GM12878 (cell line): Measurements from ENCODE around the gene HOXA10. TPM values are rescaled to one million over a fixed set of nuclear protein-coding genes. Genes with fewer than 3 reads are reported as not detected.

ENCODE experiments used
- ATF2 ChIP-seq: IDR thresholded peaks from 2 replicates; pipeline ENCODE4 v1.6.1; 2012; ENCODE audit warnings: low read length, inconsistent platforms
- ATF7 ChIP-seq: fragments of 450-650 bp; IDR thresholded peaks from 2 replicates; pipeline ENCODE4 v1.6.1; 2016; ENCODE audit warnings: low read depth, mild to moderate bottlenecking
- BCL11A ChIP-seq: IDR thresholded peaks from 2 replicates; pipeline ENCODE4 v1.6.1; 2011; ENCODE audit warnings: low read depth, low read length
- CBX5 ChIP-seq: sonication (generic); IDR thresholded peaks from 2 replicates; pipeline ENCODE4 v1.6.1; 2016; ENCODE audit warnings: low read depth, moderate library complexity, mild to moderate bottlenecking, inconsistent platforms
- CREM ChIP-seq: IDR thresholded peaks from 2 replicates; pipeline ENCODE4 v1.6.1; 2014; ENCODE audit warnings: antibody characterized with exemption, low read depth
- DPF2 ChIP-seq: fragments of 450-650 bp; IDR thresholded peaks from 2 replicates; pipeline ENCODE4 v1.6.1; 2017; ENCODE audit warnings: mild to moderate bottlenecking
- EZH2 ChIP-seq: IDR thresholded peaks from 2 replicates; pipeline ENCODE4 v1.6.1; 2012; ENCODE audit warnings: low read depth, mild to moderate bottlenecking, control low read depth, inconsistent platforms, low read length, borderline replicate concordance; ENCODE audit not compliant: control insufficient read depth
- FOS ChIP-seq: IDR thresholded peaks from 3 replicates; pipeline ENCODE4 v1.6.1; 2011; ENCODE audit warnings: borderline replicate concordance; ENCODE audit not compliant: insufficient read length; ENCODE audit errors: extremely low read depth
- GABPA ChIP-seq: IDR thresholded peaks from 2 replicates; pipeline ENCODE4 v1.6.1; 2014; ENCODE audit warnings: antibody characterized with exemption, low read depth, mild to moderate bottlenecking, inconsistent platforms
- HDAC2 ChIP-seq: fragments of 200-600 bp; sonication (generic); IDR thresholded peaks from 2 replicates; pipeline ENCODE4 v1.6.1; 2017
- IKZF1 ChIP-seq: fragments of 450-650 bp; conservative IDR thresholded peaks from 2 replicates; pipeline ENCODE4 v1.6.1; 2017; ENCODE audit warnings: antibody characterized with exemption, mild to moderate bottlenecking
- MLLT1 ChIP-seq: fragments of 450-650 bp; IDR thresholded peaks from 2 replicates; pipeline ENCODE4 v1.6.1; 2016; ENCODE audit warnings: mild to moderate bottlenecking
- MTA2 ChIP-seq: fragments of 450-650 bp; IDR thresholded peaks from 2 replicates; pipeline ENCODE4 v1.6.1; 2016; ENCODE audit warnings: low read depth, mild to moderate bottlenecking, moderate library complexity
- MTA3 ChIP-seq: IDR thresholded peaks from 2 replicates; pipeline ENCODE4 v1.6.1; 2012; ENCODE audit warnings: low read length, inconsistent platforms, borderline replicate concordance
- NFXL1 ChIP-seq: fragments of 450-650 bp; IDR thresholded peaks from 2 replicates; pipeline ENCODE4 v1.6.1; 2017; ENCODE audit warnings: antibody characterized with exemption, mild to moderate bottlenecking, borderline replicate concordance
- POLR2AphosphoS2 ChIP-seq: IDR thresholded peaks from 2 replicates; pipeline ENCODE4 v1.6.1; 2011; ENCODE audit warnings: low read depth, mild to moderate bottlenecking, low read length, improper control_type of control experiment, moderate library complexity
- POLR2AphosphoS5 ChIP-seq: IDR thresholded peaks from 2 replicates; pipeline ENCODE4 v1.6.1; 2011; ENCODE audit warnings: mild to moderate bottlenecking, low read length, inconsistent platforms
- RUNX3 ChIP-seq: IDR thresholded peaks from 2 replicates; pipeline ENCODE4 v1.6.1; 2012; ENCODE audit warnings: low read length, inconsistent platforms
- SKIL ChIP-seq: fragments of 450-650 bp; IDR thresholded peaks from 2 replicates; pipeline ENCODE4 v1.6.1; 2017; ENCODE audit warnings: mild to moderate bottlenecking, low read depth, inconsistent platforms; ENCODE audit not compliant: poor library complexity, severe bottlenecking
- SMAD5 ChIP-seq: IDR thresholded peaks from 2 replicates; pipeline ENCODE4 v1.6.1; 2016; ENCODE audit warnings: antibody characterized with exemption, low read depth
- TARDBP ChIP-seq: IDR thresholded peaks from 2 replicates; pipeline ENCODE4 v1.6.1; 2016; ENCODE audit warnings: borderline replicate concordance
- ZBED1 ChIP-seq: IDR thresholded peaks from 2 replicates; pipeline ENCODE4 v1.6.1; 2016; ENCODE audit warnings: borderline replicate concordance
- ZNF24 ChIP-seq: fragments of 450-650 bp; IDR thresholded peaks from 2 replicates; pipeline ENCODE4 v1.6.1; 2017; ENCODE audit warnings: antibody characterized with exemption, mild to moderate bottlenecking
- ZNF622 ChIP-seq: fragments of 450-650 bp; IDR thresholded peaks from 2 replicates; pipeline ENCODE4 v1.6.1; 2017; ENCODE audit warnings: mild to moderate bottlenecking, inconsistent platforms
- polyA plus RNA-seq, 11 experiments: library from polyadenylated mRNA; depleted of rRNA in 4 of 11; unstranded in 6 of 11; stranded (reverse) in 5 of 11; fragments of >200 nt; fragmentation: Nextera tagmentation in 4 of 11; fragmentation: Illumina TruSeq in 1 of 11; extraction: Ambion mirVana in 4 of 11; extraction: Trizol in 1 of 11; gene quantifications; 1 replicate in 1 of 11; 2 replicates in 10 of 11; pipeline versions ENCODE4 v1.2.1 to v1.2.3, GENCODE V29; 2011 to 2016; ENCODE audit warnings: inconsistent platforms in 2 of 11, missing spikeins in 2 of 11, low read depth in 1 of 11
- total RNA-seq, 4 experiments: library from RNA; depleted of rRNA in 3 of 4; stranded (reverse); fragments of >200 nt in 3 of 4; fragmentation: Illumina TruSeq in 1 of 4; extraction: Trizol in 1 of 4; gene quantifications; 2 replicates each; pipeline versions ENCODE4 v1.2.1 to v1.2.3, GENCODE V29; 2013 to 2021
- TF ChIP-seq, protein P1 (sequence below): IDR thresholded peaks from 2 replicates; pipeline ENCODE4 v1.6.1; 2012; ENCODE audit warnings: low read depth, low read length, improper control_type of control experiment
- TF ChIP-seq, protein P2 (sequence below): fragments of 450-650 bp; IDR thresholded peaks from 2 replicates; pipeline ENCODE4 v1.6.1; 2017; ENCODE audit warnings: mild to moderate bottlenecking

The HOXA10 gene
- total and polyA plus RNA-seq, 10 of the 15 experiments (the other 5 are each of a cell fraction or from before 2014, with no cell fraction given): not detected

GRCh38 chr7:27134392-27134791, 39.7 kb downstream of the HOXA10 start (continued):
- TF ChIP-seq MTA3 (no peak), GABPA (no peak), RUNX3 (peak; percentile 83), ATF7 (peak; percentile 63; the same call in 1 of the 2 replicates), ZNF24 (no peak), NFXL1 (no peak), FOS (no peak), CBX5 (0 out of 2 replicates have a peak, but pooled peaks have one; percentile 33), POLR2AphosphoS5 (no peak), CREM (peak; percentile 56; the same call in 1 of the 2 replicates), TARDBP (no peak), IKZF1 (peak; percentile 67), DPF2 (peak; percentile 20; the same call in 1 of the 2 replicates), EZH2 (no peak), SMAD5 (no peak), ZNF622 (no peak), ZBED1 (no peak), MTA2 (peak; percentile 65; the same call in 1 of the 2 replicates), SKIL (peak; percentile 31), POLR2AphosphoS2 (no peak), MLLT1 (no peak), HDAC2 (no peak), ATF2 (peak; percentile 53; the same call in 1 of the 2 replicates), BCL11A (0 out of 2 replicates have a peak, but pooled peaks have one; percentile 38)
- TF ChIP-seq, protein P1, sequence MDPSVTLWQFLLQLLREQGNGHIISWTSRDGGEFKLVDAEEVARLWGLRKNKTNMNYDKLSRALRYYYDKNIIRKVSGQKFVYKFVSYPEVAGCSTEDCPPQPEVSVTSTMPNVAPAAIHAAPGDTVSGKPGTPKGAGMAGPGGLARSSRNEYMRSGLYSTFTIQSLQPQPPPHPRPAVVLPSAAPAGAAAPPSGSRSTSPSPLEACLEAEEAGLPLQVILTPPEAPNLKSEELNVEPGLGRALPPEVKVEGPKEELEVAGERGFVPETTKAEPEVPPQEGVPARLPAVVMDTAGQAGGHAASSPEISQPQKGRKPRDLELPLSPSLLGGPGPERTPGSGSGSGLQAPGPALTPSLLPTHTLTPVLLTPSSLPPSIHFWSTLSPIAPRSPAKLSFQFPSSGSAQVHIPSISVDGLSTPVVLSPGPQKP: no peak
- TF ChIP-seq, protein P2, sequence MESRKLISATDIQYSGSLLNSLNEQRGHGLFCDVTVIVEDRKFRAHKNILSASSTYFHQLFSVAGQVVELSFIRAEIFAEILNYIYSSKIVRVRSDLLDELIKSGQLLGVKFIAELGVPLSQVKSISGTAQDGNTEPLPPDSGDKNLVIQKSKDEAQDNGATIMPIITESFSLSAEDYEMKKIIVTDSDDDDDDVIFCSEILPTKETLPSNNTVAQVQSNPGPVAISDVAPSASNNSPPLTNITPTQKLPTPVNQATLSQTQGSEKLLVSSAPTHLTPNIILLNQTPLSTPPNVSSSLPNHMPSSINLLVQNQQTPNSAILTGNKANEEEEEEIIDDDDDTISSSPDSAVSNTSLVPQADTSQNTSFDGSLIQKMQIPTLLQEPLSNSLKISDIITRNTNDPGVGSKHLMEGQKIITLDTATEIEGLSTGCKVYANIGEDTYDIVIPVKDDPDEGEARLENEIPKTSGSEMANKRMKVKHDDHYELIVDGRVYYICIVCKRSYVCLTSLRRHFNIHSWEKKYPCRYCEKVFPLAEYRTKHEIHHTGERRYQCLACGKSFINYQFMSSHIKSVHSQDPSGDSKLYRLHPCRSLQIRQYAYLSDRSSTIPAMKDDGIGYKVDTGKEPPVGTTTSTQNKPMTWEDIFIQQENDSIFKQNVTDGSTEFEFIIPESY: no peak
